ENCODE data around the gene AIF1. TPM values are rescaled to one million over a fixed set of nuclear protein-coding genes. Genes with fewer than 3 reads are reported as not detected.

Gene AIF1
- total and polyA plus RNA-seq, 7 experiments from 2014 or later, result 33.1 to 182 (median 71.0) TPM

GRCh38 chr6:31664790-31665500 is 49.9 kb downstream of the AIF1 start, which contains the start of gene GPANK1:
GPANK1 (minus strand) TSS chr6:31664997; CDS start chr6:31664478, 519 bp downstream.
- H3K4me3 Mint-ChIP-seq, result peak within 1 kb of the TSS; percentile 93 to 99 (median 96)
- peaks cover 0 to 2% (median 0%) of the 10 kb centered on the region in 11 donors for H3K9me3 Mint-ChIP-seq
- H3K4me1 Mint-ChIP-seq, result peaks cover 29 to 79% (median 70%) of the 10 kb centered on the region in 7 donors
- Histone ChIP-seq H3K27me3 (ENCODE audit: control insufficient read depth in 2 of 2, insufficient read depth in 2 of 2, low read length in 2 of 2) (no peaks in the 10 kb centered on the region), H3K4me3 (ENCODE audit: low read length) (peak within 1 kb of the TSS; percentile 91), H3K9me3 (ENCODE audit: control insufficient read depth in 2 of 3, low read length in 3 of 3) (no peaks in the 10 kb centered on the region), H3K36me3 (ENCODE audit: control insufficient read depth in 2 of 3, insufficient read depth in 3 of 3, low read length in 3 of 3) (peaks cover 13 to 40% (median 15%) of the 10 kb centered on the region in 3 experiments), H3K27ac (ENCODE audit: low read depth, low read length) (peak within 1 kb of the TSS; percentile 97), H3K4me1 (ENCODE audit: control insufficient read depth in 2 of 2, insufficient read depth in 2 of 2, low read length in 2 of 2) (peaks cover 33 to 44% of the 10 kb centered on the region in 2 donors)
- ATAC-seq (peak; percentile 51), DNase-seq (peak; percentile 74 to 92 (median 88))
- ChIA-PET CTCF (interaction anchor here (0.7 to 2.7 kb wide), 4 partner anchors 10 to 1723 kb away, joined by 3 to 19 read pairs (median 4); partner anchors contain the start of gene APOM), POLR2A (interaction anchor here (0.6 to 7.1 kb wide), 26 partner anchors 9 to 1540 kb away, joined by 3 to 193 read pairs (median 4); partner anchors contain the start of genes ABHD16A, APOM, BAG6 and DDX39B)
- peak within 1 kb of the TSS; percentile 94 to 99 (median 98) for H3K27ac Mint-ChIP-seq
- intact Hi-C loops (cut with micrococcal nuclease), result loop anchor here (1.0 to 10.0 kb wide), 24 partner anchors 13 to 1750 kb away; partner anchors contain the start of genes ABHD16A (in 2 of the 2), BAG6 (in 2 of the 2), HSPA1B (in 2 of the 2) and NFKBIL1 (in 2 of the 2)
- peaks cover 7 to 43% (median 11%) of the 10 kb centered on the region in 5 donors for H3K36me3 Mint-ChIP-seq
- peaks cover 0 to 2% (median 0%) of the 10 kb centered on the region in 5 donors for H3K27me3 Mint-ChIP-seq

GRCh38 chr6:31665501-31666336 is 50.7 kb downstream of the AIF1 start, which contains the start of gene CSNK2B:
CSNK2B (plus strand) TSS chr6:31666080; CDS start chr6:31666832, 752 bp downstream.
- DNase-seq (peak; percentile 87 to 99 (median 98)), ATAC-seq (peak; percentile 94)
- ChIA-PET CTCF (interaction anchor here (0.7 to 2.7 kb wide), 2 partner anchors 11 to 1722 kb away, joined by 3 to 19 read pairs; partner anchors contain the start of gene APOM), POLR2A (interaction anchor here (0.5 to 7.1 kb wide), 18 partner anchors 13 to 836 kb away, joined by 3 to 193 read pairs (median 5); partner anchors contain the start of genes ABHD16A, APOM, BAG6 and DDX39B)
- Mint-ChIP-seq H3K4me3 (peak within 1 kb of the TSS; percentile 93 to 99 (median 96)), H3K4me1 (peaks cover 25 to 75% (median 64%) of the 10 kb centered on the region in 7 donors), H3K36me3 (peaks cover 7 to 48% (median 16%) of the 10 kb centered on the region in 5 donors), H3K27ac (peak within 1 kb of the TSS; percentile 94 to 99 (median 98)), H3K27me3 (peaks cover 0 to 2% (median 0%) of the 10 kb centered on the region in 5 donors), H3K9me3 (peaks cover 0 to 2% (median 0%) of the 10 kb centered on the region in 11 donors)
- Histone ChIP-seq H3K9me3 (ENCODE audit: control insufficient read depth in 2 of 3, low read length in 3 of 3) (no peaks in the 10 kb centered on the region), H3K27ac (ENCODE audit: low read depth, low read length) (peak within 1 kb of the TSS; percentile 97), H3K27me3 (ENCODE audit: control insufficient read depth in 2 of 2, insufficient read depth in 2 of 2, low read length in 2 of 2) (no peaks in the 10 kb centered on the region), H3K4me3 (ENCODE audit: low read length) (peak within 1 kb of the TSS; percentile 91), H3K4me1 (ENCODE audit: control insufficient read depth in 2 of 2, insufficient read depth in 2 of 2, low read length in 2 of 2) (peaks cover 33 to 43% of the 10 kb centered on the region in 2 donors), H3K36me3 (ENCODE audit: control insufficient read depth in 2 of 3, insufficient read depth in 3 of 3, low read length in 3 of 3) (peaks cover 13 to 45% (median 23%) of the 10 kb centered on the region in 3 experiments)
- intact Hi-C loops (cut with micrococcal nuclease), result loop anchor here (1.0 to 10.0 kb wide), 24 partner anchors 13 to 1749 kb away; partner anchors contain the start of genes ABHD16A (in 2 of the 2), BAG6 (in 2 of the 2), HSPA1B (in 2 of the 2) and NFKBIL1 (in 2 of the 2)

GRCh38 chr6:31666337-31666965 is 51.4 kb downstream of the AIF1 start:
- intact Hi-C loops (cut with micrococcal nuclease), result loop anchor here (5.0 to 10.0 kb wide), 5 partner anchors 131 to 1748 kb away; partner anchors contain the start of genes CUTA (in 1 of the 2), HSD17B8 (in 1 of the 2), NELFE (in 1 of the 2) and PHF1 (in 1 of the 2)
- peaks cover 29 to 39% of the 10 kb centered on the region in 2 donors for H3K4me1 ChIP-seq (ENCODE audit: control insufficient read depth in 2 of 2, insufficient read depth in 2 of 2, low read length in 2 of 2)

More at GRCh38 chr6:31666337-31666965, 51.4 kb downstream of the AIF1 start:
- Histone ChIP-seq H3K36me3 (ENCODE audit: control insufficient read depth in 2 of 3, insufficient read depth in 3 of 3, low read length in 3 of 3) (peaks cover 13 to 52% (median 24%) of the 10 kb centered on the region in 3 experiments), H3K9me3 (ENCODE audit: control insufficient read depth in 2 of 3, low read length in 3 of 3) (no peaks in the 10 kb centered on the region), H3K27ac (ENCODE audit: low read depth, low read length) (peak overlapping the region; percentile 97), H3K4me3 (ENCODE audit: low read length) (peak overlapping the region; percentile 91), H3K27me3 (ENCODE audit: control insufficient read depth in 2 of 2, insufficient read depth in 2 of 2, low read length in 2 of 2) (no peaks in the 10 kb centered on the region)
- ATAC-seq (no peak), DNase-seq (no peak)
- Mint-ChIP-seq H3K9me3 (peaks cover 0 to 2% (median 0%) of the 10 kb centered on the region in 11 donors), H3K27ac (peak overlapping the region; percentile 94 to 99 (median 98)), H3K27me3 (peaks cover 0 to 2% (median 0%) of the 10 kb centered on the region in 5 donors), H3K36me3 (peaks cover 7 to 54% (median 16%) of the 10 kb centered on the region in 5 donors), H3K4me3 (peak overlapping the region; percentile 93 to 99 (median 96)), H3K4me1 (peaks cover 25 to 68% (median 57%) of the 10 kb centered on the region in 7 donors)
- ChIA-PET CTCF (no interaction called here), POLR2A (interaction anchor here (0.6 to 7.1 kb wide), 8 partner anchors 14 to 405 kb away, joined by 3 to 193 read pairs (median 4); partner anchors contain the start of genes APOM, BAG6, LY6G5C and PRRC2A)

Small RNA genes lying within 50 kb of the gene (microRNA-seq; reads per million reads assigned to microRNA genes)
- not detected for gene MIR6832 (ENCODE audit: borderline microRNAs expressed)

Other genes with a start within 250 kb of the AIF1 start
Only the 30 nearest of the 35 such genes appear.
- gene MICB, start 117.1 kb upstream of the AIF1 start, total RNA-seq, result 10 to 100 TPM; 11.7 to 49.5 (median 13.3) TPM
- 1 to 10 TPM; 3.4 to 4.7 TPM for gene MICB, start 117.1 kb upstream of the AIF1 start, polyA plus RNA-seq
- gene MCCD1, start 86.3 kb upstream of the AIF1 start, total RNA-seq, result not detected
- not detected for gene MCCD1, start 86.3 kb upstream of the AIF1 start, polyA plus RNA-seq
- 100 to 1,000 TPM; 443 to 761 (median 546) TPM for gene DDX39B, start 73.2 kb upstream of the AIF1 start, total RNA-seq
- gene DDX39B, start 73.2 kb upstream of the AIF1 start, polyA plus RNA-seq, result 100 to 1,000 TPM; 106 to 125 TPM
- 1 to 10 TPM; 2.7 to 7.5 (median 4.8) TPM for gene ATP6V1G2, start 68.6 kb upstream of the AIF1 start, total RNA-seq
- 1 to 10 TPM in 1 of 2 donors, under 1 TPM in 1; 0.38 to 1.9 TPM for gene ATP6V1G2, start 68.6 kb upstream of the AIF1 start, polyA plus RNA-seq
- 10 to 100 TPM in 4 of 5 experiments, 1 to 10 TPM in 1; 8.7 to 17.2 (median 11.6) TPM for gene NFKBIL1, start 67.6 kb upstream of the AIF1 start, total RNA-seq
- 10 to 100 TPM in 1 of 2 donors, 1 to 10 TPM in 1; 9.4 to 13.8 TPM for gene NFKBIL1, start 67.6 kb upstream of the AIF1 start, polyA plus RNA-seq
- gene LTA, start 42.9 kb upstream of the AIF1 start, total RNA-seq, result 100 to 1,000 TPM in 1 of 5 experiments, 10 to 100 TPM in 4; 12.3 to 110 (median 20.2) TPM
- 10 to 100 TPM; 24.0 to 27.5 TPM for gene LTA, start 42.9 kb upstream of the AIF1 start, polyA plus RNA-seq
- 100 to 1,000 TPM in 1 of 5 experiments, 10 to 100 TPM in 1, 1 to 10 TPM in 3; 5.4 to 125 (median 8.7) TPM for gene TNF, start 39.7 kb upstream of the AIF1 start, total RNA-seq
- gene TNF, start 39.7 kb upstream of the AIF1 start, polyA plus RNA-seq, result 1 to 10 TPM in 1 of 2 donors, under 1 TPM in 1; 0.73 to 1.1 TPM
- gene LTB, start 32.8 kb upstream of the AIF1 start, total RNA-seq, result 1,000 to 10,000 TPM in 1 of 5 experiments, 100 to 1,000 TPM in 4; 370 to 1,909 (median 670) TPM
- 1,000 to 10,000 TPM; 1,970 to 2,371 TPM for gene LTB, start 32.8 kb upstream of the AIF1 start, polyA plus RNA-seq
- 100 to 1,000 TPM in 2 of 5 experiments, 10 to 100 TPM in 3; 15.1 to 234 (median 32.0) TPM for gene LST1, start 29.0 kb upstream of the AIF1 start, total RNA-seq
- 10 to 100 TPM in 1 of 2 donors, 1 to 10 TPM in 1; 8.4 to 15.3 TPM for gene LST1, start 29.0 kb upstream of the AIF1 start, polyA plus RNA-seq
- gene NCR3, start 22.2 kb upstream of the AIF1 start, total RNA-seq, result 10 to 100 TPM in 2 of 5 experiments, 1 to 10 TPM in 2, under 1 TPM in 1; 0.97 to 47.1 (median 6.7) TPM
- gene NCR3, start 22.2 kb upstream of the AIF1 start, polyA plus RNA-seq, result 10 to 100 TPM; 11.0 to 19.7 TPM
- gene PRRC2A, start 5.5 kb downstream of the AIF1 start, total RNA-seq, result 100 to 1,000 TPM; 203 to 238 (median 226) TPM
- gene PRRC2A, start 5.5 kb downstream of the AIF1 start, polyA plus RNA-seq, result 1 to 10 TPM; 3.9 to 8.2 TPM
- gene BAG6, start 37.4 kb downstream of the AIF1 start, total RNA-seq, result 100 to 1,000 TPM; 260 to 321 (median 280) TPM
- 10 to 100 TPM; 14.4 to 24.3 TPM for gene BAG6, start 37.4 kb downstream of the AIF1 start, polyA plus RNA-seq
- 1 to 10 TPM in 4 of 5 experiments, under 1 TPM in 1; 0.78 to 4.3 (median 2.8) TPM for gene APOM, start 40.7 kb downstream of the AIF1 start, total RNA-seq
- gene APOM, start 40.7 kb downstream of the AIF1 start, polyA plus RNA-seq, result 1 to 10 TPM; 3.8 to 5.0 TPM
- gene C6orf47, start 45.5 kb downstream of the AIF1 start, total RNA-seq, result 10 to 100 TPM; 14.0 to 32.8 (median 23.2) TPM
- 10 to 100 TPM; 22.3 to 33.7 TPM for gene C6orf47, start 45.5 kb downstream of the AIF1 start, polyA plus RNA-seq
- gene GPANK1, start 49.8 kb downstream of the AIF1 start, total RNA-seq, result 10 to 100 TPM; 12.8 to 35.1 (median 28.9) TPM
- 10 to 100 TPM; 24.0 to 27.2 TPM for gene GPANK1, start 49.8 kb downstream of the AIF1 start, polyA plus RNA-seq
- gene CSNK2B, start 50.8 kb downstream of the AIF1 start, total RNA-seq, result 100 to 1,000 TPM; 101 to 215 (median 133) TPM
- gene CSNK2B, start 50.8 kb downstream of the AIF1 start, polyA plus RNA-seq, result 100 to 1,000 TPM; 260 to 275 TPM
- gene LY6G5B, start 54.7 kb downstream of the AIF1 start, total RNA-seq, result 10 to 100 TPM; 27.7 to 51.0 (median 42.9) TPM
- gene LY6G5B, start 54.7 kb downstream of the AIF1 start, polyA plus RNA-seq, result not detected
- 1 to 10 TPM; 2.4 to 4.3 (median 3.1) TPM for gene LY6G5C, start 65.8 kb downstream of the AIF1 start, total RNA-seq
- 10 to 100 TPM in 1 of 2 donors, 1 to 10 TPM in 1; 6.4 to 10.2 TPM for gene LY6G5C, start 65.8 kb downstream of the AIF1 start, polyA plus RNA-seq
- gene ABHD16A, start 88.1 kb downstream of the AIF1 start, total RNA-seq, result 10 to 100 TPM; 60.1 to 71.7 (median 65.2) TPM
- gene ABHD16A, start 88.1 kb downstream of the AIF1 start, polyA plus RNA-seq, result 10 to 100 TPM; 31.1 to 42.5 TPM
- gene LY6G6F, start 91.6 kb downstream of the AIF1 start, total RNA-seq, result under 1 TPM in 1 of 5 experiments, not detected in 4; 0.56 TPM
- gene LY6G6F, start 91.6 kb downstream of the AIF1 start, polyA plus RNA-seq, result not detected
- gene LY6G6D, start 100.1 kb downstream of the AIF1 start, total RNA-seq, result not detected
- gene LY6G6D, start 100.1 kb downstream of the AIF1 start, polyA plus RNA-seq, result not detected
- gene LY6G6C, start 106.5 kb downstream of the AIF1 start, total RNA-seq, result 1 to 10 TPM in 1 of 5 experiments, not detected in 4; 1.2 TPM
- gene LY6G6C, start 106.5 kb downstream of the AIF1 start, polyA plus RNA-seq, result not detected
- 1 to 10 TPM in 1 of 5 experiments, under 1 TPM in 4; 0.12 to 4.7 (median 0.64) TPM for gene MPIG6B, start 108.1 kb downstream of the AIF1 start, total RNA-seq
- 1 to 10 TPM in 1 of 2 donors, under 1 TPM in 1; 0.20 to 2.3 TPM for gene MPIG6B, start 108.1 kb downstream of the AIF1 start, polyA plus RNA-seq
- gene DDAH2, start 114.1 kb downstream of the AIF1 start, total RNA-seq, result 10 to 100 TPM in 2 of 5 experiments, 1 to 10 TPM in 3; 4.9 to 31.4 (median 7.1) TPM
- 10 to 100 TPM; 13.1 to 15.3 TPM for gene DDAH2, start 114.1 kb downstream of the AIF1 start, polyA plus RNA-seq
- gene CLIC1, start 121.3 kb downstream of the AIF1 start, total RNA-seq, result 100 to 1,000 TPM in 2 of 5 experiments, 10 to 100 TPM in 3; 29.3 to 494 (median 58.2) TPM
- 100 to 1,000 TPM; 102 to 122 TPM for gene CLIC1, start 121.3 kb downstream of the AIF1 start, polyA plus RNA-seq
- 10 to 100 TPM; 10.3 to 52.2 (median 11.4) TPM for gene MSH5, start 124.8 kb downstream of the AIF1 start, total RNA-seq
- 1 to 10 TPM in 1 of 2 donors, under 1 TPM in 1; 0.51 to 2.6 TPM for gene MSH5, start 124.8 kb downstream of the AIF1 start, polyA plus RNA-seq
- gene SAPCD1, start 147.4 kb downstream of the AIF1 start, total RNA-seq, result 10 to 100 TPM in 1 of 5 experiments, 1 to 10 TPM in 4; 2.3 to 11.1 (median 3.3) TPM
- gene SAPCD1, start 147.4 kb downstream of the AIF1 start, polyA plus RNA-seq, result not detected
- 1 to 10 TPM in 3 of 5 experiments, under 1 TPM in 2; 0.53 to 4.5 (median 1.1) TPM for gene VWA7, start 162.1 kb downstream of the AIF1 start, total RNA-seq
- not detected for gene VWA7, start 162.1 kb downstream of the AIF1 start, polyA plus RNA-seq
- gene VARS1, start 180.5 kb downstream of the AIF1 start, total RNA-seq, result 10 to 100 TPM; 34.3 to 84.2 (median 53.2) TPM
- gene VARS1, start 180.5 kb downstream of the AIF1 start, polyA plus RNA-seq, result 10 to 100 TPM; 32.2 to 44.8 TPM
- 10 to 100 TPM; 22.9 to 94.5 (median 29.2) TPM for gene LSM2, start 191.7 kb downstream of the AIF1 start, total RNA-seq
- 10 to 100 TPM; 58.9 to 67.9 TPM for gene LSM2, start 191.7 kb downstream of the AIF1 start, polyA plus RNA-seq

Data from naive thymus-derived CD4-positive, alpha-beta T cell (primary cell).